ENCODE results near the gene EPHA10. TPM values are rescaled to one million over a fixed set of nuclear protein-coding genes. Genes with fewer than 3 reads are reported as not detected.

EPHA10 gene
- total RNA-seq, 1 donor from 2014 or later = 0.13 TPM

DNA sequence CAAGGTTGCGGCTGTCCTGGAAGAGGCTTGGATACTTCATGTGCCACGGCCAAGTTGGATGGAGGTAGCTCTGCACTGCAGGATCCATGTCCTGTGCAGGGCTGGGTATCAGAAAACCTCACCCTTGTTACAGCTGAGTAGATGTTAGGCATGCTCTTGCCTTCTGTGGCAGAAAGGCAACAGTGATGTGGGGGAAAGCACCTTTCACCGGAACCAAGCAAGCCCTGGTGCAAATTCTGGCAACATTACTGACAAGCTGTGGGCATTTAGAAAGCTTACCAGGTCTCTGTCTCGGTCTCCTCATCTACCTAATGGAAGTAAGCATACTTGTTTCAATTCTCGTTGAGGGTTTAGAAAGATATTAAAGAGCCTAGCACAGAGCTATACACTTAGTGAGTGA is 87.1 kb downstream of the EPHA10 start:
- H3K9me3 Mint-ChIP-seq (ENCODE audit: unreplicated experiment) = no peaks in the 10 kb centered on the region
- DNase-seq (ENCODE audit: low spot score) = no peak
- no peak overlapping the region for H3K4me3 Mint-ChIP-seq (ENCODE audit: unreplicated experiment)
- H3K27me3 Mint-ChIP-seq (ENCODE audit: unreplicated experiment) = peaks cover 3% of the 10 kb centered on the region
- H3K27ac Mint-ChIP-seq (ENCODE audit: unreplicated experiment) = no peak overlapping the region
- H3K36me3 Mint-ChIP-seq (ENCODE audit: low read depth, unreplicated experiment) = peaks cover 6% of the 10 kb centered on the region
- peaks cover 2% of the 10 kb centered on the region for H3K4me1 Mint-ChIP-seq (ENCODE audit: unreplicated experiment)
- no peak for TF ChIP-seq CTCF (IDR thresholded peaks at IDR 0.05; ENCODE audit: unreplicated experiment)

GRCh38 chr1:37677143-37677439 is 87.8 kb downstream of the EPHA10 start:
- DNase-seq (ENCODE audit: low spot score) = no peak
- no peaks in the 10 kb centered on the region for H3K9me3 Mint-ChIP-seq (ENCODE audit: unreplicated experiment)
- H3K27ac Mint-ChIP-seq (ENCODE audit: unreplicated experiment) = no peak overlapping the region
- H3K27me3 Mint-ChIP-seq (ENCODE audit: unreplicated experiment) = peaks cover 3% of the 10 kb centered on the region
- no peak overlapping the region for H3K4me3 Mint-ChIP-seq (ENCODE audit: unreplicated experiment)
- TF ChIP-seq CTCF (IDR thresholded peaks at IDR 0.05; ENCODE audit: unreplicated experiment) = no peak
- peaks cover 4% of the 10 kb centered on the region for H3K36me3 Mint-ChIP-seq (ENCODE audit: low read depth, unreplicated experiment)
- H3K4me1 Mint-ChIP-seq (ENCODE audit: unreplicated experiment) = no peaks in the 10 kb centered on the region

- no peak overlapping the region for H3K4me3 Mint-ChIP-seq (ENCODE audit: unreplicated experiment)
- no peaks in the 10 kb centered on the region for H3K9me3 Mint-ChIP-seq (ENCODE audit: unreplicated experiment)
- no peaks in the 10 kb centered on the region for H3K4me1 Mint-ChIP-seq (ENCODE audit: unreplicated experiment)
- H3K27me3 Mint-ChIP-seq (ENCODE audit: unreplicated experiment) = peaks cover 3% of the 10 kb centered on the region
- H3K27ac Mint-ChIP-seq (ENCODE audit: unreplicated experiment) = no peak overlapping the region
- peaks cover 4% of the 10 kb centered on the region for H3K36me3 Mint-ChIP-seq (ENCODE audit: low read depth, unreplicated experiment)
- DNase-seq (ENCODE audit: low spot score) = no peak
- TF ChIP-seq CTCF (IDR thresholded peaks at IDR 0.05; ENCODE audit: unreplicated experiment) = no peak
These were observed 88.4 kb downstream of the EPHA10 start for GRCh38 chr1:37676281-37677142.

- peaks cover 3% of the 10 kb centered on the region for H3K27me3 Mint-ChIP-seq (ENCODE audit: unreplicated experiment)
- no peak overlapping the region for H3K27ac Mint-ChIP-seq (ENCODE audit: unreplicated experiment)
- TF ChIP-seq CTCF (IDR thresholded peaks at IDR 0.05; ENCODE audit: unreplicated experiment) = no peak
- H3K4me1 Mint-ChIP-seq (ENCODE audit: unreplicated experiment) = no peaks in the 10 kb centered on the region
- H3K4me3 Mint-ChIP-seq (ENCODE audit: unreplicated experiment) = no peak overlapping the region
- H3K9me3 Mint-ChIP-seq (ENCODE audit: unreplicated experiment) = no peaks in the 10 kb centered on the region
- H3K36me3 Mint-ChIP-seq (ENCODE audit: low read depth, unreplicated experiment) = no peaks in the 10 kb centered on the region
- DNase-seq (ENCODE audit: low spot score) = no peak
These were observed 91.0 kb downstream of the EPHA10 start for GRCh38 chr1:37673920-37674319.

- Mint-ChIP-seq H3K4me3 (ENCODE audit: unreplicated experiment) (no peak overlapping the region), H3K9me3 (ENCODE audit: unreplicated experiment) (no peaks in the 10 kb centered on the region), H3K36me3 (ENCODE audit: low read depth, unreplicated experiment) (no peaks in the 10 kb centered on the region), H3K4me1 (ENCODE audit: unreplicated experiment) (no peaks in the 10 kb centered on the region), H3K27ac (ENCODE audit: unreplicated experiment) (no peak overlapping the region), H3K27me3 (ENCODE audit: unreplicated experiment) (peaks cover 3% of the 10 kb centered on the region)
- DNase-seq (ENCODE audit: low spot score) = no peak
- TF ChIP-seq CTCF (IDR thresholded peaks at IDR 0.05; ENCODE audit: unreplicated experiment) = no peak
These were observed 92.6 kb downstream of the EPHA10 start for GRCh38 chr1:37672136-37672870.
